ENCODE data around the gene ZNF740.

DNA sequence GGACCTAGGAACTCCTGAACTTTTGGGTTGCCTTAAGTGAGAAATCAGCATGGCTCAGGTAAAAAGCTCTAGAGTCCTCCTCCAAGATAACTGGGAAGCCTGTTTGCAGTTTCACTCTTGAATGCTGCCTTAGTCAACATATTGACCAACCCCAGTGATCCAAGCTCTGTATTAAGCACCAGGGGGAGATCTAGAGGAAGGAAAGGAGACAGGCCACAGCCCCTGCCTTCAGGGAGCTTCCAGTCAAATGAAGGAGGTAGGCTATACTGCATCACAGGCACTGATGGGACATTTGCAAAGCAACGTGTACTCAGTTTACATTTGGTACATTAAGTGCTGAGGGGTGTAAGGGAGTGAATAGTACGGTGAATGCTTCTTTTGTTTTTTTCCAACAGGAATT is 1.4 kb downstream of the ZNF740 start:
- TF ChIP-seq POLR2AphosphoS5 (IDR thresholded peaks at IDR 0.05) (no peak), EP300 (conservative IDR thresholded peaks at IDR 0.05; ENCODE audit: poor library complexity, severe bottlenecking) (no peak), EZH2 (IDR thresholded peaks at IDR 0.05; ENCODE audit: borderline replicate concordance, insufficient read depth, low read length, poor library complexity, severe bottlenecking) (no peak)
- TF ChIP-seq, protein P1, sequence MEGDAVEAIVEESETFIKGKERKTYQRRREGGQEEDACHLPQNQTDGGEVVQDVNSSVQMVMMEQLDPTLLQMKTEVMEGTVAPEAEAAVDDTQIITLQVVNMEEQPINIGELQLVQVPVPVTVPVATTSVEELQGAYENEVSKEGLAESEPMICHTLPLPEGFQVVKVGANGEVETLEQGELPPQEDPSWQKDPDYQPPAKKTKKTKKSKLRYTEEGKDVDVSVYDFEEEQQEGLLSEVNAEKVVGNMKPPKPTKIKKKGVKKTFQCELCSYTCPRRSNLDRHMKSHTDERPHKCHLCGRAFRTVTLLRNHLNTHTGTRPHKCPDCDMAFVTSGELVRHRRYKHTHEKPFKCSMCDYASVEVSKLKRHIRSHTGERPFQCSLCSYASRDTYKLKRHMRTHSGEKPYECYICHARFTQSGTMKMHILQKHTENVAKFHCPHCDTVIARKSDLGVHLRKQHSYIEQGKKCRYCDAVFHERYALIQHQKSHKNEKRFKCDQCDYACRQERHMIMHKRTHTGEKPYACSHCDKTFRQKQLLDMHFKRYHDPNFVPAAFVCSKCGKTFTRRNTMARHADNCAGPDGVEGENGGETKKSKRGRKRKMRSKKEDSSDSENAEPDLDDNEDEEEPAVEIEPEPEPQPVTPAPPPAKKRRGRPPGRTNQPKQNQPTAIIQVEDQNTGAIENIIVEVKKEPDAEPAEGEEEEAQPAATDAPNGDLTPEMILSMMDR (IDR thresholded peaks at IDR 0.05; ENCODE audit: poor library complexity, severe bottlenecking), result no peak

Data from neural cell (in vitro differentiated cells).